Tibial nerve (tissue), 4 donors: Measurements from ENCODE around the gene TMEM217.

ENCODE experiments used
- EP300 ChIP-seq, 2 donors: sonication (generic); formaldehyde crosslinking; IDR thresholded peaks; one replicate each; pipeline ENCODE4 v1.6.1; 2017; ENCODE audit warnings: antibody characterized with exemption in 2 of 2, mild to moderate bottlenecking in 1 of 2
- POLR2A ChIP-seq, 2 donors: fragments of 450-650 bp; IDR thresholded peaks; one replicate each; pipeline ENCODE4 v1.6.1; 2017; ENCODE audit warnings: antibody characterized with exemption in 2 of 2, mild to moderate bottlenecking in 2 of 2, moderate library complexity in 2 of 2
- TF ChIP-seq, protein P1 (sequence below), 5 experiments: fragments of 200-600 bp in 3 of 5; fragments of 450-650 bp in 2 of 5; sonication (generic) in 3 of 5; IDR thresholded peaks; one replicate each; pipeline ENCODE4 v1.5.1; 2016 to 2019; ENCODE audit warnings: antibody characterized with exemption in 5 of 5, mild to moderate bottlenecking in 3 of 5, moderate library complexity in 2 of 5

DNA sequence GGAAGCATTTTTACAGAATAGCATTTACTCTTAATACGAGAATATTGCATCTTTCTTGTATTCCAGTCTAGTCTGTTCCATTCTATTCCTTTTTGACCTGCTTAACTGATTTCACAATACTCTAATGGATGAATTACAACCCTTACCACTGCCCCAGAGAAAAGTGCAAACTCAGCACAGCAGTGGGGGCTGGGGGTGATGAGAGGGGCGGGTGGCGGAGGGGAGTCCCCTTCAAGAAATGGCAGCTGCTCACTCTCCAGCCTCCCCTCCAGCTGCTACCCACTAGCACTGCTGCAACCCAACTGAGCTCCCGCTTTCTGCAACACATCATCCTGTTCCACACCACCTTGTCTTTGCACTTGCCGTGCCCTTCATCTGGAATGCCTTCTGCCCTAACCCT lies 57.9 kb downstream of the TMEM217 start:
- TF ChIP-seq, protein P1, sequence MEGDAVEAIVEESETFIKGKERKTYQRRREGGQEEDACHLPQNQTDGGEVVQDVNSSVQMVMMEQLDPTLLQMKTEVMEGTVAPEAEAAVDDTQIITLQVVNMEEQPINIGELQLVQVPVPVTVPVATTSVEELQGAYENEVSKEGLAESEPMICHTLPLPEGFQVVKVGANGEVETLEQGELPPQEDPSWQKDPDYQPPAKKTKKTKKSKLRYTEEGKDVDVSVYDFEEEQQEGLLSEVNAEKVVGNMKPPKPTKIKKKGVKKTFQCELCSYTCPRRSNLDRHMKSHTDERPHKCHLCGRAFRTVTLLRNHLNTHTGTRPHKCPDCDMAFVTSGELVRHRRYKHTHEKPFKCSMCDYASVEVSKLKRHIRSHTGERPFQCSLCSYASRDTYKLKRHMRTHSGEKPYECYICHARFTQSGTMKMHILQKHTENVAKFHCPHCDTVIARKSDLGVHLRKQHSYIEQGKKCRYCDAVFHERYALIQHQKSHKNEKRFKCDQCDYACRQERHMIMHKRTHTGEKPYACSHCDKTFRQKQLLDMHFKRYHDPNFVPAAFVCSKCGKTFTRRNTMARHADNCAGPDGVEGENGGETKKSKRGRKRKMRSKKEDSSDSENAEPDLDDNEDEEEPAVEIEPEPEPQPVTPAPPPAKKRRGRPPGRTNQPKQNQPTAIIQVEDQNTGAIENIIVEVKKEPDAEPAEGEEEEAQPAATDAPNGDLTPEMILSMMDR (IDR thresholded peaks at IDR 0.05) = no peak
- no peak for TF ChIP-seq POLR2A (IDR thresholded peaks at IDR 0.05)
- no peak for TF ChIP-seq EP300 (IDR thresholded peaks at IDR 0.05)
